NCI-H524 (cell line): Measurements from ENCODE around the gene CPNE2.
"Not testable (repeated sequence)": the region's sequence is repeated elsewhere in the genome, so short reads cannot be mapped to it uniquely, and the experiment has no call there.

Source experiments
- DNase-seq, 2 experiments: peaks; one replicate each; lab custom pipeline; 2025; lab: John Stamatoyannopoulos, UW

The CPNE2 gene

DNA sequence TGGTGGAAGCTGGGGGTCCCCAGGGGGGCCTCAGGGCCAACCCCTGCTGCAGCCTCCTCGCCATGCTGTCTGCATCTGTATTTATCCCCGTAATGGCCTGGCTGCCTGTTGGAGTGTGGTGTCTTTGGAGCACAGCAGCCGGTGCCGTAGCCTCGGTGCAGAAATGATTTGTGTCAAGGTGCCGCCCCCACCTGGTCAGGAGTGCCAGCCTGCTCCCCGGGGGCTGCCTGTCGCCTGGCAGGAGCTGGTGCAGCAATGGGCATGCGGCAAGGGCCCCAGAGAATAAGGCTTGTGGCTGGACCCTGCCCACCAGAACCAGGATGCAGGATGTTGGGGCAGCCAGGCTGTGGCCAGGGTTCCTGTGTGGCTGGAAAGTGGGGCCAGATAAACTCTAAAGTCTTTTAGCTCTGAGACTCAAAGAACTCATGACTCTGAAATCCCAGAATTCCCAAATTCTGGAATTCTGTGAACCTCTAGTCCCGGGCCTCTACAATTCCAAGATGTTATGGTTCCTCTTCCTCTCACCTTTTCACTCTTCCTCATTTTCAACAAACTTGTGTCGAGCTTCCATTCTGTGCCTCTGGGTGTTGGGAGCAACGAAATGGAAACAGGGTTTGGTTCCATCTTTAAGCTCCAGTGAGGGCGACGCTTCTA is 5.9 kb downstream of the CPNE2 start:
- no peak for DNase-seq

DNA sequence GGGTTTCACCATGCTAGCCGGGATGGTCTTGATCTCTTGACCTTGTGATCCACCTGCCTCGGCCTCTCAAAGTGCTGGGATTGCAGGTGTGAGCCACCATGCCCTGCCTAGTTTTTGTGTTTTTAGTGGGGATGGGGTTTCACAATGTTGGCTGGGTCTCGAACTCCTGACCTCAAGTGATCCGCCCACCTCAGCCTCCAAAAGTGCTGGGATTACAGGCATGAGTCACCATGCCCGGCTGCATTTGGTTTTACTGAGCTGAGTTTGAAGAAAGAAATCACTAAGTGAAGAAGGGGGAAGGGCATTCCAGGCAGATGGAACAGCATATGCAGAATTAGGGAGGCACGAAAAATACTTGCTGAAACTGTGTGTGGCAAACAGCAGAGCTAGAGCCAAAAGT is 7.6 kb downstream of the CPNE2 start:
- DNase-seq: not testable (repeated sequence)

DNA sequence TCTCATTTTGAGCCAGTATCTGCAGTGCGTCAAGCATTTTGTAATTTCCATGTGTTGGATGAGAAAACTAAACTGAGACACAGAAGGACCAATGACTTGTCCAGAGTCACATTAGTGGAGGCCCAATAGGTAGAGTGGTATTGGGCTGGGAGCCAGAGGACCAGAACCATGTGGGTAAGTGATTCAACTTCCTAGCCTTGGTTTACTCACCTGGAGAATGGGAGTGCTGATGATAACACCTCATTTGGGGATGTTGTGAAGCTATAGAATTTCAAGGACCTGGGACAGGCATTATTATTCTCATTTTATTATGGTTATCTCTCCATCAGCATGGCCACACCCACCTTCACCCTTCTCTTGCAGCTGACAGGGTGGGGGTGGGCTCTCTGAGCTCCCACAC is 8.1 kb downstream of the CPNE2 start:
- no peak for DNase-seq

DNA sequence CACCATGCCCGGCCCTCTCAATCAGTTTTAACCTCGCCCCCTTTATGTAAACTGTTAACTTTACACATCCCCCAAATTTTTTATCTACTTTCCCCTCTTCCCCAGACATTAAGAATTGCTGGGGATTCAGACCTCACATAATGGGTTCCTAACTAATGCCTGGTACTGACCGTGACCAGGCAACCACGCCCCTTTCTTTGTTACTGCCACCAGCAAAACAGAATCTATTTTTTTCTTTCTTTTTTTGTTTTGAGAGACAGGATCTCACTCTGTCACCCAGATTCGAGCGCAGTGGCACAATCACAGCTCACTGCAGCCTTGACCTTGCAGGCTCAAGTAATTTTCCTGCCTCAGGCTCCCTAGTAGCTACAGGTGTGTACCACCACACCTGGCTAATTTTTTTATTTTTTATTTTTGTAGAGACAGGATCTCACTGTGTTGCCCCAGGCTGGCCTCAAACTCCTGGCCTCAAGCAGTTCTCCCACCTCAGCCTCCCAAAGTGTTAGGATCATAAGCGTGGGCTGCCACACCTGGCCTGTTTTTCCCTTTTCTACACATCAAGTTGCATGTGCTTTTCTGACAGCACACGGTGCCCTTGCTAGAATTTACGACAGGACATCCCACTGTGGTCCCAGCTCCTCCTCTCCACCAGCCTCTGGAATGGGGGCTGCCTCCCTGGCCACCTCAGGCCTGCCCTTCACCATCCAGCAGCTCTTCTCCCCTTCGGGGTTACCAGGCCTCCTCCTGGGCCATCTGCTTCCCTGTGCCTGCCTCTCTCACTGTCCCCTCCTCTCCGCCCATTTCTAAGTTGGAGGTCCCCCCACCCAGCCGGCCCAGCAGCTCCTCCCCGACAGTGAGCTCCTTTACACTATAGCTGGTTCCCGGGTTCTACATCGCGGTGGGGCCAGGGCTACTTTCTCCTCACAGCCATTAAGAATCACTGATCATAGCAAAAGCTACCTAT is 10.8 kb downstream of the CPNE2 start:
- no peak for DNase-seq

DNA sequence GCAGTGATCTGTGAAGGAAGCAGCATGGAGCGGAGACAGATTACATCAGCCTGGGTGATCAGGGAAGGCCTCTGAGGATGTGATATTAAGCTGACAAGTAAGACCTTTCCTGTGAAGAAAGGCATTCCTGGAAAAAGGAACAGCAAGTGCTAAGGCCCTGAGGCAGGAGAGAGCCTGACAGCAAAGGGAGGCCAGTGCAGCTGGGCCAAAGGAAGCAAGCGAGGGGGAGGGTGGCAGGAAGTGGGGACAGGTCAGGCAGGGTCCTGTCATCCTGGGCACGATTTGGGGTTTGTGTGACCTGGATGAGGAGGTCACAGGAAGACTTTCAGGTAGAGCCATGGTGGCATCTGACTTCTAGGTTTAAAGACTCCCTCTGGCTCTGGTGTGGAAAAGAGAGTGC is 12.3 kb downstream of the CPNE2 start:
- DNase-seq: no peak

DNA sequence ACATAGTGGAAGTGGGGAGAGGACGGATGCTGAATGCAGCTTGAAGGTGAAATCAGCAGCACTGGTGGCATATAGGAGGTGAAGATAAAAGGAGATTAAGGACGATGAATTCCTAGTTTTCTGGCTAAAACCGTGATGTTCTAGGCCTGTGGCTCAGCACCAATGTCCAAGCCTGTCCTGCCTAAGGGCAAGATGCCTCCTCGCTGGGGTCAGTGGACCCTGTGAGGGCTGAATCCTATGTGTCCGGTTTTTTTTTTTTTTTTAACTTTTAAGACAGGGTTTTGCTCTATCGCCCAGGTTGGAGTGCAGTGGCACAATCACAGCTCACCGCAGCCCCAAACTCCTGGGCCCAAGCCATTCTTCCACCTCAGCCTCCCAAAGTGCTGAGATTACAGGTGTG is 12.8 kb downstream of the CPNE2 start:
- no peak for DNase-seq

DNA sequence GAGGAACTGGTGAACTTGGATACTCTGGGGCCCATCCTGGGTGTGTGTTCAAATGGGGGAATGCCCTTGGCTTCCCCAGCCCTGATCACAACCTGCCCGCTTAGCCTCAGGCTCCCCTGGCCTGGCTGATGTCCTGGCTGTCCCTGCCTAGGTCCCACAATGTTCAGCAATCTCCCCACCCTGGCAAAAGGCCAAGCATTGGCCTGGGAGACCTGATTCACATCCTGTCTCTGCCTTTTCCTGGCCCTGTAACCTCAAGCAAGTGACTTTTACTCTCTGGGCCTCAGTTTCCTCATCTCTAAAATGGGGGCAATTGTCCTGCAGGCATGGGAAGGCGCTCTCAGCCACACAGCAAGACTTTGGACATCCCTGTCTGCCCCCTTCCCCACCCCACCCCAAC is 14.4 kb downstream of the CPNE2 start:
- DNase-seq: no peak

DNA sequence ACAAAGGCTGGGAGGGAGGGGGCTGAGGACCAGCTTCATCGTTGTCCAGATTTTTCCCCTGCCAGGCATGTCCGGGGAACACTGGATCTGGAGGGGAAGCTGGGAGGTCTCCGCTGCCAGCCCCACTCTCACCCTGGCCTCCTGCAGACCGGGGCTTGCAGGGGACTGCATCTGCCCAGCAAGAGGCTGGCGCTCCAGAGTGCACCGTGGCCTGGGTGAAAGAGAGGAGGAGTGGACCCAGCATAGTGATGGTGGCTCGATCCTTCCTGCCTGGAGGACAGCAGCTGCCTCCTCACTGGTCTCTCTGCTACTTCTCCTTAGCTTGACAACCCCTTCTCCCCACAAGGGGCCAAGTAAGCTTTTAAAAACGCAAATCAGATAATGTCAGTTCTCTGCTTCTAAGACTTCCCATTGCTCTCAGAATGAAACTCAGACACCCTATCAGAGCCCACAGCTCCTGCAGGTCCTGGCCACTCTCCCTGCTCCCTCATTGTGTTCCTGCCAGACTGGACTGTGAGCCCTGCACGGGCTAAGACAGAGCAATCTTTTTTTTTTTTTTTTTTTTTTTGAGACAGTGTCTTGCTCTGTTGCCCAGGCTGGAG is 15.0 kb downstream of the CPNE2 start:
- DNase-seq: no peak

DNA sequence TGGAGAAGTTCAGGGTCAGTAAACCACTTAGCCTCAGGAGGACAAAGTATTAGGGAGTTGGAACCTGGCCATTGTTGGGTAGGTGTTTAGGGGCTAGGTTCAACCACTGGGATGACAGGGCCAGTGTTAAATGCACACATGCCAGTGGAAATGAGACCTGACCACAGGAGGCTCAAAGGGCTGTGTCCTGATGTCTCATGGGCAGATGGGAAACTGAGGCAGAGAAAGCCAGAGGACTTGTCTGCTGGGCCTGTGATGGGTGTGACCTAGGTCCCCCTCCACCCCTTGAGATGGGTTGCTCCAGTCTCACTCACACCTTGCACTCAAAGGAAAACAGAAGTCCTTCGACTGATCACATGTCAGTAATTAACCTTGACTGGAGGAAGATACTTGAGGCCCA is 16.0 kb downstream of the CPNE2 start:
- DNase-seq: no peak

DNA sequence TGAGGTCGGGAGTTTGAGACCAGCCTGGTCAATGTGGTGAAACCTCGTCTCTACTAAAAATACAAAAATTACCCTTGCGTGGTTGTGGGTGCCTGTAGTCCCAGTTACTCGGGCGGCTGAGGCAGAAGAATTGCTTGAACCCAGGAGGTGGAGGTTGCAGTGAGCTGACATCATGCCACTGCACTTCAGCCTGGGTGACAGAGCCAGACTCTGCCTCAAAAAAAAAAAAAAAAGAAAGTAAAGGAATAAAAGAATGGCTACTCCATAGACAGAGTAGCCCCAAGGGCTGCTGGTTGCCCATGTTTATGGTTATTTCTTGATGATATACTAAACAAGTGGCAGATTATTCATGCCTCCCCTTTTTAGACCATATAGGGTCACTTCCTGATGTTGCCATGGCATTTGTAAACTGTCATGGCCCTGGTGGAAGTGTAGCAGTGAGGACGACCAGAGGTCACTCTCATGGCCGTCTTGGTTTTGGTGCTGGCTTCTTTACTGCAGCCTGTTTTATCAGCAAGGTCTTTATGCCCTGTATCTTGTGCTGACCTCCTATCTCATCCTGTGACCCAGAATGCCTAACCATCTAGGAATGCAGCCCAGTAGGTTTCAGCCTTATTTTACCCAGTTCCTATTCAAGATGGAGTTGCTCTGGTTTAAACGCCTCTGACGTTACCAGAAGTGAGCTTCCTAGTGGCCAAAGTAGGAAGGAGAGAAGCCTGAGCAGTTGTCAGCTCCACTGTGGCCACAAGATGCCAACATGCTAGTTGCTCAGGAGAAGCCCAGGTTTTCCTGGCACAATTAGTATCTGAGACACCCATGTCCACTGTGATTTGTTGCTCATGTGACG is 17.1 kb downstream of the CPNE2 start:
- not testable (repeated sequence) for DNase-seq

DNA sequence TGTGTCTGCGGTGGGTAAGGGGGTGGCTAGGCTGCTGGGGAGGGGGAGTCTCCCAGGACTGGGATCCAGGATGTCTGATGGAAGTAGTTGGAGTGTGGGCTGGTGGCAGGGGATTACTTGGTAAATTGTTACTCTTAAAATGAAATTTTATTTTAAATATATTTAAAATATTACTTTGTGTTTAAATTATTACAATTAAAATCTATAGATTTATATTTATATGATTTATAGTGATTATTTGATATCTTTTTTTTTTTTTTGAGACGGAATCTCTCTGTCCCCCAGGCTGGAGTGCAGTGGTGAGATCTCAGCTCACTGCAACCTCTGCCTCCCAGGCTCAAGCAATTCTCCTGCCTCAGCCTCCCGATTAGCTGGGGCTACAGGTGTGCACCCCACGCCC is 18.6 kb downstream of the CPNE2 start:
- DNase-seq: no peak

DNA sequence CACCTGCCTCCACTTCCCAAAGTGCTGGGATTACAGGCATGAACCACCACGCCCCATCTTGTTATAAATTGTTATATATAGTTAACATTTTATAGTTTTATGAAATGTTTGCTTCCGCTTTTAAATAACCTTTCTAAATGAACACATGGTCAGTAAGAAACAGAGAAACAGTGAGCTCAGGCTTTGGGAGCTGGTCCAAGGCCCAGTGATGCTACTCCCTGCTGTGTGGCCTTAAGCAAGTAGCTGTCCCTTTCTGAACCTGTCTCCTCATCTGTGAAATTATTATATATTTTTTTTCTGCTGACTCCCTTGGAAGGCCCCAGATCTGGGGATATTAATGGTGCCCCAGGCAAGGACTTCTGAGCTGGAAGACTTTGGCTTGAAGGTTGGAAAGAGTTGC is 19.0 kb downstream of the CPNE2 start:
- DNase-seq: no peak

DNA sequence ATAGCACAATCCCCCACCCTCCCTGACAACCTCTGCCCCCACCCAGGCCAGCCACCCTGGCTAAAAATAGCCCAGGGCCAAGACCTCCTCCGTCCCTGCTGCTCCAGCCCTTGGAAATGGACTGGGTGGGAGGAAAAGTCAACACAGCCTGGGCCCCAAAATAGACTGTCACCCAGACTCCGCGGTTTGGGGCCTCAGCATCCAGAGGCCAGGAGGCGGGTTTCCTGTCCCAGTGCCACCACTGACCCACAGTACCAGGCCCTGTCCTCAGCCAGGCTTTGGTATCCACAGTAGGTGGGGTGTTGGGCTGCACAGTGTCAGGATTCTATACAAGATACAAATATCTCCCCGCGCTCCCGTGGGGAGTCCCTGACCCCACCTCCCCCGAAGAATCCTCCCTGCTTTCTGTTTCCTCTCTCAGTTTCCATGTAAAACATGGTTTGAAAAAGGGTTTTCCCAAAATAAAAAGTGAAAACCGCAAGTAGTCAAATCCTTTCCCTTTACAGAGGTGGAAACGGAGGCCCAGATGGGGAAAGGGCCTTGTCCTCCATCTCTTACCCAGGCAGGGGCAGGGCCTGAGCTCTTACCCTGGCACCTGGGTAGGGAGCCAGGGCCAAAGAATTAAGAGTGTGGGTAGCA is 20.1 kb downstream of the CPNE2 start:
- no peak for DNase-seq

DNA sequence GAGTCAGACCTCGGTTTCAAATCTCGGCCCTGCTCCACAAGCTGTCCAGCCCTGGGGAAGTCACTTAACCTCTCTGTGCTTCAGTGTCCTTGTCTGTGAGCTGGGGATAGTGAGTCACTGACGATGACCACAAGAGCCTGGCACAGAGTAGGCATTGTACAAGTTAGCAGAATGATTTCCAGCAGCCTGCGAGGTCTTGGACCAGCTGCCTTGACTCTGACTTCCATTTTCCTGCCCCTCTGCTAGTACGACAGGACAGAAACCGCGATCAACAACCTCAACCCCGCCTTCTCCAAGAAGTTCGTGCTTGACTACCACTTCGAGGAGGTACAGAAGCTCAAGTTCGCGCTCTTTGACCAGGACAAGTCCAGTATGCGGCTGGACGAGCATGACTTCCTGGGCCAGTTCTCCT is 20.7 kb downstream of the CPNE2 start:
- DNase-seq: no peak

DNA sequence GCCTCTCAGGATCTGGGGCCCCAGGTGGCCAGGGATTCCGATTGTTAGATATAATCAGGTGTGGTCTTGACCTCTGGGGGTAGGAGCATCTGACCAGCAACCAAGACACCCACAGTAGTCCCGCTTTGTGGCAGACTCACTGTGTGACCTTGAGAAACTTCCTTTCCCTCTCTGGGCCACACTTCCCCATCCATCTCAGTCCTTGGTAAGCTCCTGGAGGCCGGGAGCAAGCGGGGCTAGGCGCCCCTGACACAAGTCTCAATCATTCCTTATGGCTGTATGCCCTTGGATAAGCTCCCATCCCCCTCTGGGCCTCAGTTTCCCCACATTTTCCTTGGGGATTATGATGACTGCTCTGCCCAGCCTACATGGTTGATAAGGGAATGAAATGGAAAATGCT is 21.3 kb downstream of the CPNE2 start:
- no peak for DNase-seq

DNA sequence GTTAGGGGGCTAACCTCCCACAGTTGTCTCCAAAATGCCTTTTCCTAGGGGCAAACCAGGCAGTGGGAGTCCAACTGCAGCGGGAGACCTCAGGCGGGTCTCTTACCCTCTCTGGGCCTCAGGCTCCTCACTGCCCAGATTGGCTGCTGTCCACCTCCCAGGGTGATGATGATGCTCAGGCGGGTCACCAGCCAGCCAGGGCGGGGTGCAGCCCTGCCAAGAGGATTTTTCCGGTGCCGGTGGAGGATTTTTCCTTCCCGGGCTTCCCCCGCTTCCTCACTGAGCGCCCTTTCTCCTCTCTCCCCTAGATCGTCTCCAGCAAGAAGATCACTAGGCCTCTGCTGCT is 22.8 kb downstream of the CPNE2 start:
- DNase-seq: no peak

DNA sequence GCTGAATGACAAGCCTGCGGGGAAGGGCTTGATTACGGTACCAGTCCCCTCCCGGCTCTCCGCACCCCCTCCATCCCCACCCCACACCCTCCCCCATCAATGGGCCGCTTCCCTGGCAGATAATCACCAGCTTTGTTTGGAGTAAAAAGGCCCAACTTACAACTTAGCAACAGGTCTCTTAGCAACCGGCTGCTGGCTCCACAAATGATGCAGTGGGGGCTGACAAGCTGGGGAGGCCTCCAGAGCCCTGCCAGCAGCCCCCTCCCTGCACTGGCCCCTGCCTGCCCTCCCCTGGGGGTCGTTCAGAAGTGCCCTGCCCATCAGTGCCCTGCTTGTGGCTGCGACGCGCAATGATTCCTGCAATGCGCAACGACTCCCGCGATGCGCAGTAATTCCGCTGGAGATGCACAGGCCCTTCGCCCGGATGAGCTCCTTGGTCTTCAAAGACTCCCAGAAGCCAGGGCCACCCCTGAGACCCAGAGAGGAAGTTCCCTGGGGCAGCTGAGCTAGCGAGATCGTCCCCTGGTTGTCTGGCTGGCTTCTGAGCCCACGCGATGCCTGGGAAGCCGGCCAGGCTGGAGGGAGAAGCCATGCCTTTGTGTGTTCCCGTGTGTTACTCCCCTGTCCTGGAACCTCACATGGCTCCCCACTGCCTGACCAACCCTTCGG is 23.3 kb downstream of the CPNE2 start:
- DNase-seq: no peak

DNA sequence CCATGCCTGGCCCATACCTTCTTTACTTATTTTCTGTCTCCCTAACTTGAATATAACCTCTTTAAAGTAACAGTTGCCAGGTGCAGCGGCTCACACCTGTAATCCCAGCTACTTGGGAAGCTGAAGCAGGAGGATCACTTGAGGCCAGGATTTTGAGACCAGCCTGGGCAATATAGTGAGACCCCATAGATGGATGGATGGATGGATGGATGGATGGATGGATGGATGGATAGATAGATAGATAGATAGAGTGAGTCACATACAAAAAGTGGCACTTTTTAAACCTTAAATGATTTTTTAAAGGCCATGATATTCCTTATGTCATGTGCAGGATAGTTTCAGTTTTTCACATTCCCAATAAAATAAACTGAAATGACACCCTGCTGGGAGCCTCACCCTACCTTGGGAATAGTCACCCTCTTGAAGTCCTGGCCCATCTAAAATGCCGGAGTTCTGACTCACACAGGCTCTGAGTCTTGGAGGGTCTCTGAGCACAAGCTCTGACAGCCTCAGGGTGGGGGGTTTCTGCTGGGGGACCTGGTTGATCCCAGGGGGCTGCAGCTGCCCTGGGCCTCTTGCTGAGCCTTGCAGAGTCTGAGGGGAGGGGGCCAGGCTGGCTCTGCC is 26.2 kb downstream of the CPNE2 start:
- no peak for DNase-seq

DNA sequence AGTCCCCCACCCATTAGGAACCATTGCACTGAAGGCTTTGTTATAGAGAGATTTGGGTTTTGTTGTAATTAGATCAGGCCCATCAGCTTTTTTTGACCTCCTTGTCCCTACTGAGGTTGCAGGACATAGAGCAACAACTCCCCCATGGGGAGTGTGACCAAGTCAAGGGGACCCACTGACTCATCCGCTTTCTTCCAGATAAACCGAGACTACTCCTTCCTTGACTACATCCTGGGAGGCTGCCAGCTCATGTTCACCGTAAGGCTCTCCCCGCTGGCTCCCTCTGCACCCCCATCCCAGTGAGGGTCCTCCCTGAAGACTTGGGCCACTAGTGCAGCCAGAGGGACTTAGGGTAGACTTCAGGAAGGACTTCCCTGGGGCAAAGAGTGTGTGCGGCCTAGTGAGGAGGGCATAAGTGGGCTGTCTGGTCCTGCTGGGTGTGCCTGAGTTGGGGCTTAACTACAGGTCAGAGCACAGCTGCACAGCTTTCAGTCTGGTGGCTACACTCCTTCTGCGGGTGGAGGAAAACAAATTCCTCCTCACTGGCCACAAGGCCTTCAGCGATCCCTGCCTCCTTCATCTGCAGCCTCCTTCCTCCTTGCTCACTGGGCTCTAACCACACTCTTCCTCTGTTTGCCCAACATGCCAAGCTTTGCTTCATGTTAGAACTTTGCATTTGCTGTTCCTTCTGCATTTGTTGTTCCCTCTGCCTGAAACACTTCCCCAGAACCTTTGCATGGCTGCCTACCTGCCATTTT is 31.0 kb downstream of the CPNE2 start:
- DNase-seq: no peak
